ENCODE results near the gene PRTN3.
A peak's percentile ranks its signal among the peaks of the same experiment; 100 is the strongest.

The PRTN3 gene

DNA sequence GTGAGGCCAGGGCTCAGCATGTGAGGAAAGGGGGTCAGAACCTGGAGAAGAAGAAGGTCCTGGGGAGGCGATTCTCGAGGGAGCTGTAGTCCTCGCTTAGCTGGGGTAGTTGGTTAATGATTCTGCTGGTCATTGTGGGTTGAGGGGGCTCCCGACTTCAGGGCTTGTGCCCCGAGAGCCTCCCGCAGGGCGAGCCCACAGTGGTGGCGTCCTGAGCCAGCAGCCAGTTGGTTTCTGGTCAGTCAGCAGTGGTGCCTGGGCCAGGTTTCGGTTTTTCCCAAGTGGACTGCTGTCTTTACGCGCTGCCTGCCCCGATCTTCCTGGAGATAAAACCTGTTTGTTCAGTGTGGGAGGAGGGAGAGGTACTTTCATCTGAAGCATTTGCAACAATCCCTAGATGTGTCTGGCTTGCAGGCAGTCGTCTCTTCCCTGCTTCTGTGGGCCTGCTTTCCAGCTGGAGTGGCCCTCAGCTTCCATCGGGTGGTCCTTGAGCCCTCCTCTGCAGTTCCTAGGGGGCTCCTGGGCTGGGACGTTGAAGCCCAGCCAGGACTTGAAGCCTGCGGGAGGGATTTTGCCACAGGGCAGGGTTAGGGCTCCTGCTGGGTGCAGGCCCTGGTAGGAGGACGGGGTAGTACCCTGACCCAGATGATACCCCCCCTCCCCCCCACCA lies 40.3 kb upstream of the PRTN3 start:
- peaks cover 43% of the 10 kb centered on the region for H4K20me1 ChIP-seq (ENCODE audit: insufficient read depth)
- no peak overlapping the region for H2AFZ ChIP-seq (ENCODE audit: low read depth)
- H3K4me1 ChIP-seq (ENCODE audit: low read depth, poor library complexity, severe bottlenecking): peaks cover 18% of the 10 kb centered on the region
- H3K27me3 ChIP-seq (ENCODE audit: insufficient read depth, low read depth): no peaks in the 10 kb centered on the region
- no peak overlapping the region; the same call in 1 of the 2 replicates for H3K9ac ChIP-seq
- peaks cover 36% of the 10 kb centered on the region; the same call in 1 of the 2 replicates for H3K36me3 ChIP-seq (ENCODE audit: insufficient read depth)
- TF ChIP-seq, protein P1, sequence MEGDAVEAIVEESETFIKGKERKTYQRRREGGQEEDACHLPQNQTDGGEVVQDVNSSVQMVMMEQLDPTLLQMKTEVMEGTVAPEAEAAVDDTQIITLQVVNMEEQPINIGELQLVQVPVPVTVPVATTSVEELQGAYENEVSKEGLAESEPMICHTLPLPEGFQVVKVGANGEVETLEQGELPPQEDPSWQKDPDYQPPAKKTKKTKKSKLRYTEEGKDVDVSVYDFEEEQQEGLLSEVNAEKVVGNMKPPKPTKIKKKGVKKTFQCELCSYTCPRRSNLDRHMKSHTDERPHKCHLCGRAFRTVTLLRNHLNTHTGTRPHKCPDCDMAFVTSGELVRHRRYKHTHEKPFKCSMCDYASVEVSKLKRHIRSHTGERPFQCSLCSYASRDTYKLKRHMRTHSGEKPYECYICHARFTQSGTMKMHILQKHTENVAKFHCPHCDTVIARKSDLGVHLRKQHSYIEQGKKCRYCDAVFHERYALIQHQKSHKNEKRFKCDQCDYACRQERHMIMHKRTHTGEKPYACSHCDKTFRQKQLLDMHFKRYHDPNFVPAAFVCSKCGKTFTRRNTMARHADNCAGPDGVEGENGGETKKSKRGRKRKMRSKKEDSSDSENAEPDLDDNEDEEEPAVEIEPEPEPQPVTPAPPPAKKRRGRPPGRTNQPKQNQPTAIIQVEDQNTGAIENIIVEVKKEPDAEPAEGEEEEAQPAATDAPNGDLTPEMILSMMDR (conservative IDR thresholded peaks at IDR 0.05; ENCODE audit: low read depth, low read length): no peak
- H3K79me2 ChIP-seq (ENCODE audit: insufficient read depth, low read depth): peaks cover 76% of the 10 kb centered on the region
- no peak overlapping the region for H3K27ac ChIP-seq
- H3K4me3 ChIP-seq (IDR thresholded peaks at IDR 0.05; ENCODE audit: insufficient read depth, low read depth, low read length): no peak overlapping the region
- peak overlapping the region; percentile 54; the same call in 1 of the 2 replicates for H3K4me2 ChIP-seq

DNA sequence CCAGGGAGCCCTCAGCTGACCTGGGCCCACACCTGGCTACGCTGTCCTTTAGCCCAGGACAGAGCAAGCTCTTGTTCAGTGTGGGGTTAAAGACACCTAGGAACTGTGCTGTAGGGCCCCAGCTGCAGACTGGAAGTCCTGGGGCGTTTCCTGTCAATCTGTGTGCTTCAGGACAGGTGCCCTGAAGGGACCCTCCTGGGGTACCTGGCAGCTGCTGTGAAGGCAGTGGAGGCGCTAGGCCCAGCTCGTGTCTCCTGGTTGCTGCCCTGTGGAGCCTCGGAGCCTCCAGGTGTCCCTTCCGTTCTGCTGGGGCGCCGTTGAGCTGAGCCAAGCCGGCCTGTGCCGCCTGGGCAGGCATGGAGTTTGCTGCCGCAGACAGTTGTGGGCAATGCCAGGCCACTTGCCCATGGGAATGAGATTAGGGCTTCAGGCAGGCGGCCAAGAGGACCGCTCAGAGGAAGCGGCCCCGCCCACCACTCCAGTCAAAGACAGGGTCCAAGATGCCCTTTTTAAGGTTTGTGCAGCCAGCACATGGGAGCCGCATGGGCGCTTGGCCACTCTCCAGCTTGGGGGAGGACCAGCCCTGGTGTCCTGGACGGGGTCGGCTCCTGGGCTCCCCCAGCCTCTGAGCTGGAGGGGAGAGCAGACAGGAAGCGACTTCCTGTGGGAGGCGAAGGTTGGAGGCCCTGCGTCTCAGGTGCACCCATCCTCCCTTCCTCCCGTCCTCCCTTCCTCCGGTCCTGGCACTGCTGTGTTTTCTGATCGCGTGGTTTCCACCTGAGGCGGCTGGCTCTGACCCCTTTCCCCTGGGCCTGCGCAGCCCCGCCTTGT lies 39.6 kb upstream of the PRTN3 start:
- no peak overlapping the region for H3K4me3 ChIP-seq (IDR thresholded peaks at IDR 0.05; ENCODE audit: insufficient read depth, low read depth, low read length)
- no peak overlapping the region for H2AFZ ChIP-seq (ENCODE audit: low read depth)
- no peaks in the 10 kb centered on the region for H3K27me3 ChIP-seq (ENCODE audit: insufficient read depth, low read depth)
- H3K79me2 ChIP-seq (ENCODE audit: insufficient read depth, low read depth): peaks cover 84% of the 10 kb centered on the region
- peaks cover 37% of the 10 kb centered on the region; the same call in 1 of the 2 replicates for H3K36me3 ChIP-seq (ENCODE audit: insufficient read depth)
- no peak overlapping the region for H3K4me2 ChIP-seq
- no peak overlapping the region for H3K9ac ChIP-seq
- H3K4me1 ChIP-seq (ENCODE audit: low read depth, poor library complexity, severe bottlenecking): peaks cover 18% of the 10 kb centered on the region
- H4K20me1 ChIP-seq (ENCODE audit: insufficient read depth): peaks cover 43% of the 10 kb centered on the region
- H3K27ac ChIP-seq: no peak overlapping the region
- TF ChIP-seq, protein P1 (conservative IDR thresholded peaks at IDR 0.05; ENCODE audit: low read depth, low read length): no peak

DNA sequence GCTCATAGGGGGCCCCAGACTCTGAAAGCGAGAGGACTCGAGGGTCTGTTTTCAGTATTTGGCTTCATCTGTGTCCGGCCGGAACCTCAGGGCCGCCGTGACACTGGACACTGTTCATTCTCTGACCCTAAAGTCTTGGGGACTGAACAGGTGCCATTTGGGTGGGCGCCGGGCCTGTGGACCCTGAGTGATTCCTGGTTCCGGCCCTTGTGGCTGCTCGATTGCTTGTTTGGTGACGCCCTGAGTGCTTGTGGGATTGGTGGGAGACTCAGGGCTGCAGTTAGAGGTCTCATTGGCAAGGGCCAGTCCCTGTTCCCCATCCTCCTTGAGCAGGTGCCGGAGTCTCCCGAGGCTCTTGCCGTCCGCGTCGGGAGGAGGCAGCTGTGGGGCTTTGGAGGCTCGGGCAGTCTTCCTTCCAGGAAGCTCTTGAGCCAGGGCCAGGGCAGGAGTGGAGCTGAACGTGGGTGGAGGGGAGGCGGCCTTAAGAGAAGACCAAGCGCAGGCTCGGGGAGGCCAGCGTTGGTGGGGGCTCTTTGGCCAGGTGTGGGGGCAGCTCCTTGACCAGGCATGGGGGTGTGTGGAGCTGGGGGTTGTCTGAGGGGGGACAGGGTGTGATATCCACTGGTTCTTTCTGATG lies 38.8 kb upstream of the PRTN3 start:
- Histone ChIP-seq H3K4me2 (no peak overlapping the region), H3K4me1 (ENCODE audit: low read depth, poor library complexity, severe bottlenecking) (peaks cover 18% of the 10 kb centered on the region), H2AFZ (ENCODE audit: low read depth) (no peak overlapping the region), H3K79me2 (ENCODE audit: insufficient read depth, low read depth) (peaks cover 91% of the 10 kb centered on the region), H3K27ac (no peak overlapping the region), H4K20me1 (ENCODE audit: insufficient read depth) (peaks cover 48% of the 10 kb centered on the region), H3K27me3 (ENCODE audit: insufficient read depth, low read depth) (no peaks in the 10 kb centered on the region), H3K36me3 (ENCODE audit: insufficient read depth) (peaks cover 37% of the 10 kb centered on the region; the same call in 1 of the 2 replicates), H3K9ac (no peak overlapping the region), H3K4me3 (IDR thresholded peaks at IDR 0.05; ENCODE audit: insufficient read depth, low read depth, low read length) (no peak overlapping the region)
- TF ChIP-seq, protein P1 (conservative IDR thresholded peaks at IDR 0.05; ENCODE audit: low read depth, low read length): no peak

DNA sequence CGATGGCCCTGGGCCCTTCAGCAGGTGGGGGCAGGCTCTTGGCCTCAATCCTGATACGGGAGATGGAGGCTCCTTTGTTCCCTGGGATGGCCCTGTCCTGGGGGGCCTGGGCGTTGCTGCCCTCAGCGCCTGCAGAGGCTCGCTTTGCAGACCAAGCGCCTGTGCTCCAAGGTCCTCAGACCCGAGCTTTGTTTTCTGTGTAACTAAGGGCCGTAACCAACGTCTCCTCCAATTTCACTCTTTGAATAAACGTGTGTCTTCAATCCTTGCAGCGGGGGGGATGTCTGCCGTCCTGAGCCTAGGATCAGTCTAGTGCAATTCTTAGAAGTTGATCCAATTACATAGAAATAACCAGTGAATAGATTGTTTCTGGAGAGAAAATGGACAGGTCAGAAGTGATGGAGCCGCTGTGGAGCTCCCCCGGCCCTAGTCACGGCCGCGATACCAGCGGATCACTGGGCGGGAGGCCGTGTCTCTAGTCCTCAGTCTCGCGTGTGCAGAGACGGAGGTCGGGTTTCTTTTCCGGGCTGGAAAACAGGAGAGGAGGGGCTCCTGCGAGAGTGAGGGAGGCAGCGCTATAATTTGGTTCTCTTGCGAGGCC lies 38.2 kb upstream of the PRTN3 start:
- peaks cover 97% of the 10 kb centered on the region for H3K79me2 ChIP-seq (ENCODE audit: insufficient read depth, low read depth)
- H2AFZ ChIP-seq (ENCODE audit: low read depth): no peak overlapping the region
- no peaks in the 10 kb centered on the region for H3K27me3 ChIP-seq (ENCODE audit: insufficient read depth, low read depth)
- peaks cover 18% of the 10 kb centered on the region for H3K4me1 ChIP-seq (ENCODE audit: low read depth, poor library complexity, severe bottlenecking)
- H3K4me2 ChIP-seq: no peak overlapping the region
- no peak overlapping the region for H3K9ac ChIP-seq
- H3K4me3 ChIP-seq (IDR thresholded peaks at IDR 0.05; ENCODE audit: insufficient read depth, low read depth, low read length): no peak overlapping the region
- TF ChIP-seq, protein P1 (conservative IDR thresholded peaks at IDR 0.05; ENCODE audit: low read depth, low read length): no peak
- H4K20me1 ChIP-seq (ENCODE audit: insufficient read depth): peaks cover 50% of the 10 kb centered on the region
- H3K27ac ChIP-seq: no peak overlapping the region
- peaks cover 39% of the 10 kb centered on the region; the same call in 1 of the 2 replicates for H3K36me3 ChIP-seq (ENCODE audit: insufficient read depth)

Data from KMS-11 (cell line).